ENCODE measurements around the gene MEGF10. TPM values are rescaled to one million over a fixed set of nuclear protein-coding genes. Genes with fewer than 3 reads are reported as not detected.
"Not testable (repeated sequence)": the region's sequence is repeated elsewhere in the genome, so short reads cannot be mapped to it uniquely, and the experiment has no call there.

MEGF10 gene
- polyA plus RNA-seq (ENCODE audit: insufficient read length in 10 of 10) = 10 to 100 TPM; 26.3 to 43.1 (median 37.8) TPM
- long read RNA-seq, donor 1, full-length matches to known transcripts = 2 of 7 reads
- long read RNA-seq, donor 1, partial matches to known transcripts = 5 of 7 reads
- long read RNA-seq, donor 1, other reads (novel, unspliced or antisense) = 0 of 7 reads
- long read RNA-seq, donor 2, full-length matches to known transcripts = 3 of 3 reads
- long read RNA-seq, donor 2, partial matches to known transcripts = 0 of 3 reads
- long read RNA-seq, donor 2, other reads (novel, unspliced or antisense) = 0 of 3 reads
- long read RNA-seq, donor 3 = 0 reads
- long read RNA-seq, donor 4, full-length matches to known transcripts = 2 of 2 reads
- long read RNA-seq, donor 4, partial matches to known transcripts = 0 of 2 reads
- long read RNA-seq, donor 4, other reads (novel, unspliced or antisense) = 0 of 2 reads
- long read RNA-seq, donor 5 = 0 reads
- long read RNA-seq, donor 6, full-length matches to known transcripts = 3 of 20 reads
- long read RNA-seq, donor 6, partial matches to known transcripts = 17 of 20 reads
- long read RNA-seq, donor 6, other reads (novel, unspliced or antisense) = 0 of 20 reads
- long read RNA-seq, donor 7, full-length matches to known transcripts = 2 of 2 reads
- long read RNA-seq, donor 7, partial matches to known transcripts = 0 of 2 reads
- long read RNA-seq, donor 7, other reads (novel, unspliced or antisense) = 0 of 2 reads
- long read RNA-seq, donor 8, full-length matches to known transcripts = 1 of 1 reads
- long read RNA-seq, donor 8, partial matches to known transcripts = 0 of 1 reads
- long read RNA-seq, donor 8, other reads (novel, unspliced or antisense) = 0 of 1 reads
- long read RNA-seq, donor 9 = 0 reads

DNA sequence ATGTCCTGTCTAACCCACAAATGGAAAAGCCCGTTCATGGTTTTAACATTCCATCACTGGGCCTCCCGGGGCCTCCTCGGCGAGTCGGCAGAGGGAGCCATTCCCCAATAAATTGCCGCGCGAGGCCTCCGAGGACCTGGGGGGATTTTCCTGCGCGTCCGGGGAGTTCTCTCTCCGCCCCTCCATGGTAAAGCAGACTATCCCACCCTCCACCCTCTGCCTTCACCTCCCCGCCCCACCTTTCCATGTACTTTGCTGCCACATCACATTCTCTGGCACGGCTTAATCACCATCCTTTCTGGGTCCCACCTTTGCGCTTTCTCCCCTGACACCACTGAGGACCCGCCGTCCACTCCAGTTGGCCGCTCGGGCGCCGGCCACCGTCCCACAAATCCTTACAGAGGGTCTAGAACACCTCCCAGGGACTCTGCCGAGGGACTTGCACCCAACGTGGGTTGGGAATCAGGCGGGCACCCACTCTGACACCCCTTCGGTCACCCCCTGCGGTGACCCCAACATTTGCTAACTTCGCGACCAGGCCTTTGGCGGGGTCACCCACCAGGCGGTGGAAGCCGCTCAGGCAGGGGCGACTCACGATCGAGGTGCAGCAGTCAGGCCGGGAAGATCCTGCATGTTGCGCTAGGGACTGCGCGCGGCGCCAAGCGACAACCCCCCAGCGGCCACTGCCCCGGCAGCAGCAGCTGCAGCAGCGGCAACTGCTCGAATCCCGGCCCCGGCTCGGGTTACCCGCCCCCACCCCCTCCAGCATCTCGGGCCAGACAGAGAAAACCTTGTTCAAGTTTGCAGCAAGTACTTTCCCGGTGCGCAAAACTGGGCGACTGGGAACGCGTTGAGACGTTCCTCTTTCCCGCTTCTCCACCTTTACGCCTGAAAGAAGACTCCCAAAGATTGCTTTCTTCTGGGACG, at the start of gene MEGF10:
Gene MEGF10 (plus strand): TSS at position 778 of the 927 bp plus-strand sequence. CDS start 40,513 bp downstream, outside the sequence.
- peak; percentile 66 to 92 (median 80) for DNase-seq

DNA sequence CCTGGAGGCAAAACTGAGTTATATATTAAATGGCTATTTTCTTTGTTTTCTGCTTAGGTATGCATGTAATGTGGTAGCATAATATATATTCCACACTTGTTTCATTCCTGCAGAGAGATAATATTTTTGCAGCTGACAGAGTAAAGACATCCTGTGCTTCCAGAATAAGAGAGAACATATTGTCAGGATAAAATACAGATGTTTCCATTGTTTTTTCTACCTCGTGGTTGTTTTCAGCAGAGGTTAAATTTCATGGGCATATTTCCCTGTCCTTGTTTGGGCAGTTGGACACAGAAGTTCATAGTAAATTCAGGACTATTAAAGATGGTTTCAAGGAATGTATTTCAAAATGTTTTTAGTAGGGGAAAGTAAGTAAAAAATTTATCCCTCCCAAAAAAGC, 47.6 kb upstream of the MEGF10 start:
- peak in 1 of 3 donors; percentile 19 for DNase-seq

DNA sequence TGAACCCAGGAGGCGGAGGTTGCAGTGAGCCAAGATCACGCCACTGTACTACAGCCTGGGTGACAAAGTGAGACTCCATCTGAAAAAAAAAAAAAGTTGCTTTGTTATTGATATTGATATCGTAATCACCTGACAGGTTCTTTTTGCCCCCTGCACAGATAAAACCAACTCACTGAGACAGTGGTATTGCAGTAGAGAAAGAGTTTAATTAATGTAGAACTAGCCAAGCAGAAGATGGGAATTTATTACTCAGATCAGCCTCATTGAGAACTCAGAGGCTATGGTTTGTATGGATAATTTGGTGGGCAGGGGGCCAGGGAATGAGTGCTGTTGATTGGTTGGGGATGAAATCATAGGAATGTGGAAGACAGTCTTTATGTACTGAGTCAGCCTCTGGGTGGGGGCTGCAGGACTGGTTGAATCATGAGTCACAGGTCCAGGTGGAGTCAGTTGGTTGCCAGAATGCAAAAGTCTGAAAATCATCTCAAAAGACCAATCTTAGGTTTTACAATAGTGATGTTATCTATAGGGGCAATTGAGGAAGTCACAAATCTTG, 35.8 kb upstream of the MEGF10 start:
- peak in 1 of 3 donors; percentile 58 for DNase-seq

DNA sequence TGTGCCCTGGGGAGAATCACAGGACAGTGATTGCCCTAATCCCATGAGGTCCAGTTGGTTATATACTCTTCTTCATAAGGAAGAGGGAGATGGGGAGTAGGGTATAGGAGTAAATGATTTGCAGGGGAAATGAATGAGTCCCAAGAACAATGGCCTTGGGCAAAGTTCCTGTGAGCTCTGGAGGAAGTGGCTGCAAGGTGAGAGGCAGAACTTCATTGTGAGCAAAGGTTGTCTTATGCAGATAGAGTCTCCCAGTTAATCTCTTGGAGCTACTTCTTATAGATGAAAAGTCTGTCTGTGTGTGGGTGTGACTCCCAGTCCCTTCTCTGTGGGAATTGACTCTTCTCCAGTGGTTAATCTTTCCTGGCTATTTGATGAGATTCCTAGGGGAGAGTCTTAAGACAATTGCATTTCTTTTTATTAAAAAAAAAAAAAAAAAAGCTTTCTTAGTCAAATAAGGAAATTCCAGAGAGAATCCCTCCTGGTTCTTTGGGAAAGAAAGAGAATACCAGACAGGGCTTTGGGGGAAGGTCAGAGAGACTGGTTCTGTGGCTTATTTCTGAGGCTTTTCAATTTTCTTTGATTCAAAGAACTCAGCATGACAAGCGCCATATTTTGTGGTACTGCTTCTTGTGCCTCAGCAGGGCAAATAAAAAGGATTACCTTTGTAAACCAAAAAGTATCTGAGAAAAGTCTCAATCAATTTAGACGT, 33.6 kb upstream of the MEGF10 start:
- no peak for DNase-seq

DNA sequence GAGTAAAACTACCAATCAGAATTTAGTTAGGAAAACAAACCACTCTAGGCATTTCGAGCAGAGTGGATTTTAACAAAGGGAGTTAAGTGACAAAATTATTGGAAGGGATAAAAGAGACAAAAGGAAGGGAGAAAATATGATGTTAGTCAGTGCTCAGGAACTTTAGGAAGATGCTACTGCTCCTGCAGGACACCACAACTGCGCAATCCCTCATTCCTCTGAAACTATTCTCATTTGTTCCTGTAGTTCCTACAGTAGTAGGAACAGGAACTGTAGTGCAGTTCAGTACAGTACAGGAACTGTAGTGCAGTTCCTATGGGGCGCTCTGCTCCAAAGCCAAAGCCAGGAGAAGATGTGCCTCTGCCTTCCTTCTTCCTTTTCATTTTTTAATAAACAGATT, 29.9 kb upstream of the MEGF10 start:
- DNase-seq = no peak

DNA sequence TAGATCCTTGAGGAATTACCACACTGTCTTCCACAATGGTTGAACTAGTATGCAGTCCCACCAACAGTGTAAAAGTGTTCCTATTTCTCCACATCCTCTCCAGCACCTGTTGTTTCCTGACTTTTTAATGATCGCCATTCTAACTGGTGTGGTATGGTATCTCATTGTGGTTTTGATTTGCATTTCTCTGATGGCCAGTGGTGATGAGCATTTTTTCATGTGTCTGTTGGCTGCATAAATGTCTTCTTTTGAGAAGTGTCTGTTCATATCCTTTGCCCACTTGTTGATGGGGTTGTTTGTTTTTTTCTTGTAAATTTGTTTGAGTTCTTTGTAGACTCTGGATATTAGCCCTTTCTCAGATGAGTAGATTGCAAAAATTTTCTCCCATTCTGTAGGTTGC, 25.1 kb upstream of the MEGF10 start:
- DNase-seq = not testable (repeated sequence)

DNA sequence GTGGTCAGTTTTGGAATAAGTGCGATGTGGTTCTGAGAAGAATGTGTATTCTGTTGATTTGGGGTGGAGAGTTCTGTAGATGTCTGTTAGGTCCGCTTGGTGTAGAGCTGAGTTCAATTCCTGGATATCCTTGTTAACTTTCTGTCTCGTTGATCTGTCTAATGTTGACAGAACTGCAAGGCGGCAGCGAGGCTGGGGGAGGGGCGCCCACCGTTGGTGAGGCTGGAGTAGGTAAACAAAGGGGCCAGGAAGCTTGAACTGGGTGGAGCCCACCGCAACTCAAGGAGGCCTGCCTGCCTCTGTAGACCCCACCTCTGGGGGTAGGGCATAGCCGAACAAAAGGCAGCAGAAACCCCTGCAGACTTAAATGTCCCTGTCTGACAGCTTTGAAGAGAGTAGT, 22.3 kb upstream of the MEGF10 start:
- not testable (repeated sequence) for DNase-seq

DNA sequence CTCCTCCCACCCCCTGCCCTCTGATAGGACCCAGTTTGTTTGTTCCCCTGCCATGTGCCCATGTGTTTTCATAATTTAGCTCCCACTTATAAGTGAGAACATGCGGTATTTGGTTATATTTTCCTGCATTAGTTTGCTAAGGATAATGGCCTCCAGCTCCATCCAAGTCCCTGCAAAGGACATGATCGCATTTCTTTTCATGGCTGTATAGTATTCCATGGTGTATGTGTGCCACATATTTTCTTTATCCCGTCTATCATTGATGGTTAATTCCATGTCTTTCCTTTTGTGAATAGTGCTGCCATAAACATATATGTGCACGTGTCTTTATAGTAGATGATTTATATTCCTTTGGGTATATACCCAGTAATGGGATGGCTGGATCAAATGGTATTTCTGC, 19.9 kb upstream of the MEGF10 start:
- DNase-seq = not testable (repeated sequence)

DNA sequence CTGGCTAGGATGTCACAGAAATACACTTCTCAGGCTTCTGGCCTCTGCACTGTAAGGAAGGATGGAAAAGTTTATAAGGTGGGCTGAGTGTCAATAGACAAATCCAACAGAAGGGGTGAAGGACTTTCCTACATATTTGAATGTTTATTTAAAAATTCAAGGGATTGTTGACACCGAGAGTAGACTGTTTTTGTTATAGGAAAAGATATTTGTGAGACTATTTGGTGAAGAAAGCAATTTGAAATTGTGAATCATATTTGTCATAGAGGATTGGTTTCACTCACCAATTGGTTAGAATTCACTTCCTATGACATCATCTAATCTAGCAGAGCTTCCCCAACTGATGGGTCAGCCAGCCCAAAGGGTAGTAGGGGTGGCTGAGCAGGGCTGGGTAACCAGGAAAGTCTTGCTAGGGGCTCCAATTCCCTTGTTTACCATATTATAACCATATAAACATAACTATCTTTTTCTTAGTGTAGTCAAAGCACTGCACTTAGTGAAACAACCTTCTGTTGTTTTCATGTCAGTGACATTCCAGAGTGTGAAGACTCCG, 14.9 kb upstream of the MEGF10 start:
- DNase-seq = no peak

DNA sequence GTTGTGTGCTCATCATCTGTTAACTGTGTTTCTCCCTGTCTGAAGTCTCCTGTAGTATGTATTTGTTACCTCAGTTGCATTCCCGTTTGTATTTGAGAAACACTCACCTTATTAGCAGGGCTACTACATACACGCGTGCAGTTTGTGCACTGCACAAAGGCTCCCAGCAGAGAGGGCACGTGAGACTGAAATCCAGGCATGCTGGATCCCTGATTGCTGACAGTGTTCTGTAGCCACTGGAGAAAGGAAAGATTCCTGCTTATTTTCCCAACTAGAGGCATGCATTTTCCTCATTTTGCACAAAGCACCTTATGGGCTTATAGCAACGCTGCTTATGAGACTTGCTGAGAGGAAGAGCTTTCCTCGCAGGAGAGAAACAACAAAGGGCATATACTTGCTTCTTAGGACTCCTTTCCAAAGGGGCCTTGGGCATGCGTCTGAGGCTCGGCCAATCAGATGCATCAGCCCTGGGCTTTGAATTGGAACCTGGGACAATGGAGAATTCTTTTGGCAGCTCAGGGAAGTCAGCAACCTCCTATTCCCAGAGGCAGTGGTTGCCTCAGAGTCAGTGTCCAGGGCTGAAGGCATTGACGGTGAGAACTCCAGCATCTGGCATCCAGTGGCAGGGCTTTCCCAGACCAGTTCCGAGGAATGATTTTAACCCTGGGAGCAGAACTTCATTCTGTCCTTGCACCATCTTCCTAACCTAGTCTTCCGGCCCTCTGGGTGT, 9.9 kb upstream of the MEGF10 start:
- DNase-seq = no peak

DNA sequence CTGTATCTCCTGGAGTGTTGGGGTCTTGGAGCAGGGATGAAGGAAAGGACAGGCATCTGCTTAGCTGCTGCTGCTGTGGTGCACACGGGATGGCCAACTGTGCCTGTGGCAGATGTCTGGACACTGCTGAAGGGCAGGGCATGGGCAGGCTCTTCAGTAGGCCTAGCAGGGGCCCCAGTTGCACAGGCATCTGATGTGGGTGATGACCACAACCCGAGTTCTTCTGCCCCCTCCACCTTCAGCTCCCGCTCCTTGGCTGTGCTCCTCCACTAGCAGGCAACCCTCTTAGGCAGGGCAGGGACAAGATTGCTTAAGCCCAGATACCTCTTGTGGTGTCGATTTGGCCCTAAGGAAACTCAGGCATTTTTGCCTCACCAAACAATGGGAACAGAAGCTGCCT, 9.0 kb upstream of the MEGF10 start:
- DNase-seq = no peak

DNA sequence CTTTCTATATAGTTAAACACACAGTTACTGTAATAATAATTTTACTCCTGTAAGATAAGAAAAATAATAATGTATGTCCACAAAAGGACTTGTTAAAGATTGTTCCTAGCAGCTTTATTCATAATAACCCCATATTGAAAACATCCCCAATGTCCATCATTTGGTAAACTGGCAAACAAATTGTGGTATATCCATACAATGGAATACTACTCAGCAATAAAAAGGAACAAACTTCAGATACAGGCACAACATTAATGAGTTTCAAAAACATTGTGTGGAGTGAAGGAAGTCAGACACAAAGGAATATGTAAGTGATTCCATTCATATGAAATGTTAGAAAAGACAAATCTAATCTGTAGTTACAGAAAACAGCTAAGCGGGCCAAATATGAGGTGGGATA, 1.9 kb upstream of the MEGF10 start:
- no peak for DNase-seq

DNA sequence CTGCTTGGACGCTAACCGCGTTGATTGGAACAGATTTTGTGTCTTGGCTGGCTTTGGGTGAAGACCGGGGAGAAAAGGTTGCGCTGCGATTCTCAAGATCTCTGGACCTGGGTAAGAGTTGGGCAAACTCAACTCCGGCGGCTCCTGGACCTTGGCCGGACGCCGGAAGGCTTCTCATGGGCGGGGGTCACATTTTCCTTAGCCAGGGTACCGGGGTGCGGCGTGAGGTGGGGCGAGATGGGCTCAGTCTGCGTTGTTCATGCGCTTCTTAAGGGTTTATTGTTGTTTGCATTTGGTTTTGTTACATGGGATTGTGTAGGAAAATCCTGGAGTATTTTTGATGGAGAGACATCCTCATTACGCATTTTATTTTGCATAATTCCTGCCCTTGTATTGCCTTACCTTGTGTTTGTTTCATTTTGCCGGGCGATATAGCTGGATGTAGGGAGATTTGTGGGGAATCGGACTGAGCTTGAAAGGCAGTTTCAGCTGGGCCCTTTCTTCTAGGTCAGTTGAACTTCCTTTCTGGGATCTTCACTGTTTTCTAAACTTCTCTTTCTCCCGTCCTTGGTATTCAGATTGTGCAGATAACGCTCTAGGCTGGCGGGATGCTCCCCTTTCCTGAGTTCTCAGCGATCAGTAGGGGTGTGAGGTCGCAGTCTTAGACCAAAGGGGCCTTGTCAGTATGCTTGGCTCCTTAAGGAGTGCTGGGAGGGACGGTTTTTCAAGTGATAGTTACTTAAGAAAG, 524 bp downstream of the MEGF10 start:
- peak in 1 of 3 donors; percentile 68 for DNase-seq

DNA sequence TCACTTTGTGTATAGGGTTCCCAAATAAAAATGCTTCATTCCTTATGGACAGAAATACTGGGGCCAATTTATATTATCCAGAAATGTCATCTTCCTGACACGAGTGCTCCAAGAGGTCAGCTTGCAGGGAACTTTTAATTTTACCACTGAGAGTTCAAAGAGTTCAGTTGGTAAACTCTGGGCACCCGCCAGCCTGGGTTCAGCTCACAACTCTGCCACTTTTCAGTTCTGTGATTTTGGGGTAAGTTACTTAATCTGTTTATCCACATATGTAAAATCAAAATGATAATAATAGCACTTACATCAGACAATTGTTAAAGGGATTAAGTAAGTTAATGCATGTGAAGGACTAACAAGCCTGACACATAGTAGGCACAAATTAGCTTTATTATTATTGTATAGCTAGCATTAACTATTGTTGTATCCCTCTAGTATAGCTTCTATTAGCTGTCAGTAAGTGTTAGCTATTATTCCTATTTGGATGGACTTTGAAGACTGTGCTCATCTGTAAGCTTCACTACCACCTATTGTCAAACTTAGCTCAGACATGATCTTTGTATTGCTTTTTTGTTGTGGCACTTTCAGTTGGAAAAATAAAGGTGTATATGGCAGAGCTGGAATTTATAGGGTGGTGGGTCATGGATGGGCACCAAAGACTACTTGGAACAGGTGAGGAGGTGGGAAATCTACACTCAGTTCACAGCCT, 1.6 kb downstream of the MEGF10 start:
- DNase-seq = no peak

DNA sequence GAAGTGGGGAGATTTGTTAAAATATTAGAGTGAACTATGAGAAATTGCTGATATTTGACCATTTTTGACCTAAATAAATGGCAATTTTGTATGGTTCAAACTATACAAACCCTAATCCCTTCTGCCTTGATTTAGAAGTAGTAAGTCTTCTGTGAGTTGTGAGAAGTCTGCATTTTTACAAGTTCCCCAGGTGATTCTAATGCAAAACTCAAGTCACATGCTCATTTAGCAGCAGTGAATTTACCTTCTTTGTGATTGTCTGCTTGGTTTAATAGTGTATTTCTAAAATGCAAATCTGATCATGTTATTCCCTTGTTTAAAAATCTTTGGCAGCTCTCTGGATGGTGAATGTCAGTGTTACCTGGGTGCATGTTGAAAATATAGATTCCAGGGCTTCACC, 2.8 kb downstream of the MEGF10 start:
- no peak for DNase-seq

DNA sequence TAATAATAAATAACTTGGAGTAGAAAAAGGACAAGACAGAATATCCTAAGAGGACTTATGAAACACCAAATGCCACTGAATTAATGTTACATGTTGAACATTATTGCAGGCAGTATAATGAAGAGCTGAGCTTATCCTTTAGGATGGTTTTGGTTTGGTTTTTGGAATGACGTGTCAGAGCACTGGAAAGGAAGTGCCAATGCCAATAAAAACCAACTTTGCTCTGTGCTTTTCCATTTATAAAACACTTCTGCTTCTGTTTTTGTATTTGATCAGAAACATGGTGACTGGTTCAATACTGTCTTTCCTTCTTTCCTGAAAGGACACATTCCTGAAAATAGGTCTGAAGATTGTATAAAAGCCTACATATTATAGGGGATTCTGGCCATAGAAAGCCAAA, 4.2 kb downstream of the MEGF10 start:
- DNase-seq = no peak

DNA sequence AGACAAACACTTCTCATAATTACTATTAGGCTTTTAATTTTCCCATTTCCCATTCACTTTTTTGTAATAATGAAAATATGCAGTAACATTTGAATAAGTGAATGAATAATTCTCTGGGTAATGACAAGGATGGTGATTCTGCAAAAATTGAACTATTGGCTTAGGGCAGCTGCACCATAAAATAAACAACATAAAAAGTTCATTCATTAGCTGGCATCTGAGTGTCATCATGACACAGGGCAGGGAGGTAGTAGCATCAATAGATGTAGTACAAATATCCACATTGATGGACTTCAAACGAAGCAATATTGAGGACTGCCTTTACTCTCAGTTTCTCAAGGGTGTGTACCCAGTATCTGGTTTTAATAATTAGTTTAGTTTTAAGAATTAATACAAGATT, 4.9 kb downstream of the MEGF10 start:
- no peak for DNase-seq

DNA sequence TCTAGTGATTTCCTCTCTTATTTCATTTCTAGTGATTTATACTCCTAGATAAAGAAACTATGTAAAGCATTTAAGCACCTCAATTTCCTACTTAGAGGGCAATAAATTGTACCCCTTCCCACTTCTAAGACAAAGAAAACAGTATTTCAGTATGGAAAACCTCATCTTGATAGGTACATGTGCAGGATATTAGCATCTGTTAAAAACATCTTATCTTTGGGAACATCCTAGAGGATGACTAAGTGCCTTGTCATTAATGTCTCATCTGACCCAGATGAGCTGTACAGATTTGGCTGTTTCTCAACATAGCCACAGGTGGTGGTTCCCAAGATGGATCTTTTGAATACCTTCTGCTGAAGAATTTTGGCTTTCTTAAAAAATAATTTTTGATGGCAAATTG, 5.7 kb downstream of the MEGF10 start:
- no peak for DNase-seq
